Motor neuron (in vitro differentiated cells): ENCODE data around the gene UBE2E3. TPM values are rescaled to one million over a fixed set of nuclear protein-coding genes. Genes with fewer than 3 reads are reported as not detected.
"Not testable (repeated sequence)": the region's sequence is repeated elsewhere in the genome, so short reads cannot be mapped to it uniquely, and the experiment has no call there.

Experiments
- ATAC-seq, 8 experiments: fragments of 200-7000 bp; cut with Tn5 transposase; replicated peaks in 6 of 8; 2 replicates each; pipeline ENCODE4 v1.8.0; 2021; ENCODE audit warnings: mild to moderate bottlenecking in 8 of 8, moderate library complexity in 8 of 8
- H3K27ac ChIP-seq, 2 donors: fragments of 250-450 bp; sonication (Bioruptor Pico); 2 replicates each; pipeline ENCODE4 v1.9.0; 2021; ENCODE audit warnings: antibody characterized with exemption in 2 of 2, mild to moderate bottlenecking in 2 of 2, moderate library complexity in 1 of 2
- H3K4me1 ChIP-seq, 2 donors: fragments of 250-450 bp; sonication (Bioruptor Pico); replicated peaks in 1 of 2; 2 replicates each; pipeline ENCODE4 v1.6.1; 2021; ENCODE audit warnings: antibody characterized with exemption in 2 of 2, mild to moderate bottlenecking in 2 of 2, moderate library complexity in 1 of 2
- H3K4me3 ChIP-seq, 5 donors: fragments of 250-450 bp; sonication (Bioruptor Pico); 2 replicates each; pipeline ENCODE4 v1.9.0; 2021; ENCODE audit warnings: antibody characterized with exemption in 5 of 5, mild to moderate bottlenecking in 5 of 5, moderate library complexity in 4 of 5
- WGBS, 10 experiments: fragments of 450-650 bp; shearing (Covaris generic); methylation state at CpG; one replicate each; pipeline ENCODE4 v1.0.0; 2022; 5-methylcytosine and 5-hydroxymethylcytosine counted together
- in situ Hi-C, 9 experiments: fragments of 400-800 bp; cut with MboI; loops; one replicate each; pipeline ENCODE4 v1.15.0; 2021; ENCODE audit warnings: low sequenced_read_pairs in 9 of 9, low pct_unique_long_range_greater_than_20kb in 2 of 9; ENCODE audit not compliant: unreplicated experiment in 9 of 9
- total RNA-seq, 8 experiments: library from RNA; unstranded; fragments of 300-600 nt; gene quantifications; 2 replicates each; pipeline versions ENCODE4 v1.2.3 to v1.2.4, GENCODE V29; 2022

UBE2E3 gene
- total RNA-seq, 8 experiments from 2014 or later = 56.3 to 186 (median 126) TPM

DNA sequence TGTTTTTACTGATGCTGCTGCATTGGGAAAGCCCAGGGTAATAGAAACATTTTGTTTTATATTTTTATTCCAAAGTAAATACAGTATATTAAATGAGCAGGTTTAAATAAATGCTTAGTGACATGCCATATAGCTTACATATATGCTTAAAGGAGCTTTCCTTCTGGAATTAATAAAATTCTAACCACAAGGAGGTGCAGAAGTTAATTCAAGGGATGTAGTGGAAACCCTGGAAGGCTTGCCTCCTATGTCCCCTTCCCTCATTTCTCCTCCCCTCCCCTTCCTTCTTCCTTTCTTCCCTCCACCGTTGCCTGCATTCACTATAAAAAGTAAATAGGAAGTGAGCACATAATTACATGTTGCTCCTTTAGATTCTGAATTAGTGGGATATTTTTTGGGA lies 96.3 kb downstream of the UBE2E3 start:
- ATAC-seq = no peak
- Histone ChIP-seq H3K27ac (no peak overlapping the region), H3K4me1 (no peaks in the 10 kb centered on the region), H3K4me3 (no peak overlapping the region)
- WGBS, 10 experiments = 0 to 33% (median 0%) methylated on average over 1 of the region's 1 CpG; no CpG with 5 or more reads in 5 of the 10 experiments
- in situ Hi-C loops = loop anchor here in 4 of 9 experiments (25.0 kb wide), 2 partner anchors 636 to 939 kb away; no protein-coding TSS in a partner anchor

DNA sequence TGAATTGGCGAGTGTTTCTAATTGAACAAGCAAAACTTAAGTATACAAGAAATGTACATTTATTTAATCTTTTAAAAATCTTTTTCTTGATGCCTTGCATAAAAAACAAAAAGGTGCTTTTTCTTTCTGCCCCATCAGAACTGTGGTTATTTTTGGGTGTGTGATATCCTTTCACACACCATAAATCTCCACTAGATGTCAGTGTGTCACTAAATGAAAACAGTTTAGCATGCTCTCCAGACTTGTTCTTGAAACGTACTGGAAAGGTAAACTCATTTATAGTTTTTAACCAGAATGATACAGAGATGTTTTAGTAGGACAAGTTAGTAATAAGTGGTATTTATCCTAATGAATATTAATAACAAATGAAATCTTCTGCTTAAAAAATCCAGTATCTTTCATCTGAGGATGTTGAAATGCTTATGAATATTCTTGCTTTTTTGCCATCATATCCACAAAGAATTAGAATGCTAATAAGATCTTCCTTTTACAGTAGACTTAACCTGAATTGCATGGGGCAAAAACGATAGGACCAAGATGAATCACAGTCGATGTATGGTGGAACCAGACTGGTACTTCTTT lies 96.8 kb downstream of the UBE2E3 start:
- in situ Hi-C loops = loop anchor here in 4 of 9 experiments (25.0 kb wide), 2 partner anchors 635 to 940 kb away; no protein-coding TSS in a partner anchor
- Histone ChIP-seq H3K4me1 (no peaks in the 10 kb centered on the region), H3K27ac (no peak overlapping the region), H3K4me3 (no peak overlapping the region)
- peak in 7 of 8 experiments; percentile 46 to 87 (median 65) for ATAC-seq
- 16 to 100% (median 43%) methylated on average over 1 to 4 of the region's 4 CpGs for WGBS, 10 experiments

- ATAC-seq = no peak
- WGBS, 10 experiments = 86 to 100% (median 100%) methylated on average over 1 to 2 of the region's 2 CpGs; no CpG with 5 or more reads in 2 of the 10 experiments
- in situ Hi-C loops = loop anchor here in 4 of 9 experiments (25.0 kb wide), 2 partner anchors 629 to 946 kb away; no protein-coding TSS in a partner anchor
- H3K27ac ChIP-seq = no peak overlapping the region
- H3K4me1 ChIP-seq = no peaks in the 10 kb centered on the region
- no peak overlapping the region for H3K4me3 ChIP-seq
These were observed 102.7 kb downstream of the UBE2E3 start for GRCh38 chr2:181083140-181083539.

GRCh38 chr2:181085734-181086133 lies 105.3 kb downstream of the UBE2E3 start:
- no peak overlapping the region for H3K27ac ChIP-seq
- no peak for ATAC-seq
- 90 to 100% (median 100%) methylated on average over 1 of the region's 1 CpG; no CpG with 5 or more reads in 4 of the 10 experiments for WGBS, 10 experiments
- H3K4me3 ChIP-seq = no peak overlapping the region
- no peaks in the 10 kb centered on the region for H3K4me1 ChIP-seq
- in situ Hi-C loops = loop anchor here in 4 of 9 experiments (25.0 kb wide), 2 partner anchors 627 to 948 kb away; no protein-coding TSS in a partner anchor

GRCh38 chr2:181091920-181092319 lies 111.5 kb downstream of the UBE2E3 start:
- not testable (repeated sequence) for H3K4me1 ChIP-seq, H3K4me3 ChIP-seq, ATAC-seq, H3K27ac ChIP-seq
- in situ Hi-C loops = loop anchor here in 4 of 9 experiments (25.0 kb wide), 2 partner anchors 620 to 955 kb away; no protein-coding TSS in a partner anchor
- WGBS, 10 experiments = 0 to 100% (median 65%) methylated on average over 1 to 3 of the region's 4 CpGs

DNA sequence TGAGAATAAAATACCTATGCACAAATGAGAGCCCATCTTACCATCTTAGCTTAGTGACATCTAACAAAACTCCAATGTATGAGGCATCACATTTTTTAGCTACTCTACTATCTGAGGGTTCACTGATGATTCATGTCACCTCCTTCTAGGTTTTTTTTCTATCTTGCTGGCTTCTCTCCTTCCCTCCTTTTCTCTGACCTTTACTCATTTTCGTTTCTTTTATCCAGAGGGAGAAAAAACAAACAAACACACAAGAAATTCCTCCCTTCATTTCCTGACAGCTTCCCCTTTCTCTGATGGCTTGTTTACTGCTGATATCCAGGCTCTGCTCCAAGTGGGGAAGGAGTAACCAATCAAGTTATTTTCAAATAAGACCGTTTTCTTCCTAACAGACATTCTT lies 115.1 kb downstream of the UBE2E3 start:
- no peak for ATAC-seq
- in situ Hi-C loops = loop anchor here in 4 of 9 experiments (25.0 kb wide), 2 partner anchors 617 to 958 kb away; no protein-coding TSS in a partner anchor
- 54 to 100% (median 77%) methylated on average over 1 to 2 of the region's 2 CpGs for WGBS, 10 experiments
- Histone ChIP-seq H3K4me1 (no peaks in the 10 kb centered on the region), H3K27ac (no peak overlapping the region), H3K4me3 (no peak overlapping the region)

GRCh38 chr2:181103659-181104058 lies 123.3 kb downstream of the UBE2E3 start:
- H3K4me3 ChIP-seq = no peak overlapping the region
- in situ Hi-C loops = loop anchor here in 6 of 9 experiments (10.0 to 25.0 kb wide), 3 partner anchors 351 to 609 kb away; partner anchors contain the start of gene ITGA4 (in 4 of the 6)
- no peak overlapping the region for H3K27ac ChIP-seq
- ATAC-seq = no peak
- peaks cover 0 to 7% of the 10 kb centered on the region in 2 donors for H3K4me1 ChIP-seq

DNA sequence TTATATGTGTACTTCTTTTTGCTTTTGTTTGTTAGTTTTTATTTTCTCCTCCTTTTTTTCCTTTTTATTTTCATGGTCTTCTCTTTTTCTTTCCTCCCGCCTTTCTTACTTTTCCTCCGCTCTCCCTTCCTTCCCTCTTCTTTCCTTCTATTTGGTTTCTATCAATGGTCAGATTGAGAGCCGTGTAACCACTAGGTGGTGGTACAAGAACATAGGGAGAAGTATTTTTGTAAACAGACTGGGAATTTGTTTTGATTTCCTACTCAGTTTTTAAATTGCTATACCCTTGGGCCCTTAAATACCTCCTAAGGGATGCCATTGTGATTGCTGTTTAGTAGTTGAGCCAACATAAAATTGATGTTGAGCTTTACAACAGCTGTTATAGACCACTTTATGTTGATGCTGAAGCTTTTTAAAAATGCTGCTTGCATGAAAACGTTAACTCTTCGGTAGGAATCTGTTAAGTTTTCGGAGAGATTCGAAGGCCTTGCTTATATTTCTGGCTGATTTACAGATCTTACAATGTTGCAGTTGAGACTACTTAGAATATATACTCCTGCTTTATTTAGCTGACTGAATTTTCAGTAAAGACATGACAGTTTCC lies 124.2 kb downstream of the UBE2E3 start:
- no peak overlapping the region for H3K27ac ChIP-seq
- H3K4me1 ChIP-seq = peaks cover 0 to 7% of the 10 kb centered on the region in 2 donors
- ATAC-seq = peak in 6 of 8 experiments; percentile 31 to 73 (median 44)
- no peak overlapping the region for H3K4me3 ChIP-seq
- WGBS, 10 experiments = 26 to 68% (median 55%) methylated on average over 2 to 7 of the region's 7 CpGs
- in situ Hi-C loops = loop anchor here in 6 of 9 experiments (10.0 to 25.0 kb wide), 3 partner anchors 350 to 608 kb away; partner anchors contain the start of gene ITGA4 (in 4 of the 6)

DNA sequence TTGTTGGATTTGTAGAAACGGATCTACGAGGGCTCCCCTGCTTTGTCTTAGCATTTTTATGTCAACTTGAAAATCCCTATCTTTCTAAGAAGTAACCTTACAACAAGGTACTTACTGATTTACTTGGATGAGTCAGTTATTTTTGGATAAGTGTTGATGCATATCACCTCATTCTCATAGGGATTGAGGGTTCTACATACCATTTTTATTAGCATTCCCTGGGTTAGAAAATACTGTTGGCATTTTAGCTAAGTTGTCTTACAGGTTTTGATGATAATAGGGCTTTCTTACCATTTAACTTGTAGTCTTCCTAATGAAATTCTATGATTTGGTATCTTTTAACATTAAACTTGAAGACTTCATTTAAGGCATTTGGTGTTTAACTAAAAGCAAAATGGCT lies 125.2 kb downstream of the UBE2E3 start:
- in situ Hi-C loops = loop anchor here in 6 of 9 experiments (10.0 to 25.0 kb wide), 3 partner anchors 349 to 607 kb away; partner anchors contain the start of gene ITGA4 (in 4 of the 6)
- H3K4me1 ChIP-seq = peaks cover 0 to 7% of the 10 kb centered on the region in 2 donors
- no peak overlapping the region for H3K4me3 ChIP-seq
- no peak overlapping the region for H3K27ac ChIP-seq
- no peak for ATAC-seq
- WGBS, 10 experiments = 80 to 100% (median 88%) methylated on average over 1 to 2 of the region's 2 CpGs; no CpG with 5 or more reads in 5 of the 10 experiments

DNA sequence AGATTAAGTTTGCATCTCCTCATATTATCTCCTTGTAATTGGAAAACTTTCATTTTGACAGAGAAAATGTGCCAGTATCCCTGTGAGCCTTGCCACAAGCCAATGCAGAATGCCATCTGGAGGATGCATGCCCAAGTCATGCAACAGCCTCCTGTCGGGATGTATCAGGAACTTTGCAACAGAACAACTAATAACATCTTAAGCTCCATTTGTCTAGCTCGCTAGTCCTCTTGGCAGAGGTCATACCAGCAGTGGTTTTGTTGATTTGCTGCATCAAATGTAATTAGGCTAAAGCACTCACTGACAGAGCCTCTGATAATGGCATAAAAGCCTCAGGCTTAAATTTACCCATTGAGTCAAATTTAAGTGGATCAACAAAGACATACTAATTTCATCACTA lies 125.8 kb downstream of the UBE2E3 start:
- no peak overlapping the region for H3K27ac ChIP-seq
- no peak for ATAC-seq
- H3K4me1 ChIP-seq = peaks cover 0 to 7% of the 10 kb centered on the region in 2 donors
- in situ Hi-C loops = loop anchor here in 6 of 9 experiments (10.0 to 25.0 kb wide), 3 partner anchors 349 to 606 kb away; partner anchors contain the start of gene ITGA4 (in 4 of the 6)
- 40 to 95% (median 60%) methylated on average over 1 to 2 of the region's 2 CpGs; no CpG with 5 or more reads in 5 of the 10 experiments for WGBS, 10 experiments
- no peak overlapping the region for H3K4me3 ChIP-seq

- WGBS, 10 experiments = 44 to 100% (median 75%) methylated on average over 1 to 2 of the region's 2 CpGs; no CpG with 5 or more reads in 1 of the 10 experiments
- ATAC-seq = peak in 5 of 8 experiments; percentile 26 to 93 (median 71)
- H3K4me1 ChIP-seq = peaks cover 0 to 7% of the 10 kb centered on the region in 2 donors
- in situ Hi-C loops = loop anchor here in 6 of 9 experiments (10.0 to 25.0 kb wide), 3 partner anchors 348 to 605 kb away; partner anchors contain the start of gene ITGA4 (in 4 of the 6)
- no peak overlapping the region for H3K27ac ChIP-seq
- no peak overlapping the region for H3K4me3 ChIP-seq
These were observed 126.6 kb downstream of the UBE2E3 start for GRCh38 chr2:181106789-181107627.

- Histone ChIP-seq H3K4me1 (peaks cover 0 to 7% of the 10 kb centered on the region in 2 donors), H3K4me3 (no peak overlapping the region), H3K27ac (no peak overlapping the region)
- 0 to 100% (median 71%) methylated on average over 1 of the region's 1 CpG; no CpG with 5 or more reads in 4 of the 10 experiments for WGBS, 10 experiments
- in situ Hi-C loops = loop anchor here in 6 of 9 experiments (10.0 to 25.0 kb wide), 3 partner anchors 347 to 605 kb away; partner anchors contain the start of gene ITGA4 (in 4 of the 6)
- peak in 1 of 8 experiments; percentile 42 for ATAC-seq
These were observed 127.2 kb downstream of the UBE2E3 start for GRCh38 chr2:181107628-181107945.
